ENCODE data around the gene UNC13D.

UNC13D gene

DNA sequence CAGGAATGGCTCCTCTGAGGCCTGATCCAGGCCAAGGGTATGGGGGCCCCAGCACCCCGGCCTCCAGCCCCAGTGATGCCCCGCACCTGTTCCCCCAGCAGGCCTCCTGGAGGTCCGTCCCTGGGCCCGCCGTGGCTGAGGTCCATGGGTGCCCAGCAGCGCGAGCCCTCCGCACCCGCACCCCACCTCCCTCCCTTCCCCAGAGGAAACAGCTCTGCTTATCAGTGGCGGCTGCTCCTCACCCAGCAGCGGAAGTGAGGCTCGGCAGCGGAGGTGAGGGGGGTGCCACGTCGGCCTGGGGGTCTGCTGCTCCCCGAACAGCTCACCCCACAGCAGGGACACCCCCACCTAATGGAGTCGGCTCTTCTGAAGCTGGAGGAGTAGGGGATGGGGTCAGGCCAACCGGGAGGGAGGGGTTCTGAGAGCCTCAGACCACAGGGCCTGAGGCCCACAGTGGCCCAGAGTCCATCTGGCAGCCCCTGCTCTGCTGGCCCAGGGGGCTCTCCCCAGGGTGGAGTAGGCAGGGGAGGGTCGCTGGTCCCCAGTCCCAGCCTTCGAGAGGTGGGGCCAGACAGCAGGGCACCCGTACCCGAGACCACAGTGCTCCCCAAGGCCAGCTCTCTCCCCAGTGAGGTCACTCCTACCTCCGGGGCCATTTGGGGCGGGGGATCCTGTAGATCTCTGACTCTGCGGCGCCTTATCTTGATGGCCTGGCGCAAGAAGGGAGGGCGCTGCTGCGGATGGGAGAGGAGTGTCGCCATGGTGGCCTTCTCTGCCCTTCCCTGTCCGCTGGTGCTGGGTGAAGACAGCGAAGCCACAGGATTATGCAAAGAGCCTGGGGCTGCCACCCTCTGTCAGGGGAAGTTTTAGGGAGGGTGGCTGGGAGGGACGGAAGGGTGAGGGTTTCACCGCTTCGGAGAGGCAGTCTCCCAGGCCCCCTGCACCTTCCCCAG lies at the start of gene UNC13D:
Gene UNC13D, minus strand, starts transcription at position 828 of the 953 bp plus-strand sequence. Its CDS starts 67 bp downstream, at position 761.
- Mint-ChIP-seq H3K4me1 (peaks cover 18% of the 10 kb centered on the region), H3K4me3 (no peak within 1 kb of the TSS), H3K9me3 (no peaks in the 10 kb centered on the region), H3K27ac (peak within 1 kb of the TSS in 2 of 3 experiments; percentile 69 to 79), H3K27me3 (ENCODE audit: low read depth) (no peaks in the 10 kb centered on the region), H3K36me3 (ENCODE audit: low read depth) (peaks cover 24% of the 10 kb centered on the region)
- TF ChIP-seq, protein P1, sequence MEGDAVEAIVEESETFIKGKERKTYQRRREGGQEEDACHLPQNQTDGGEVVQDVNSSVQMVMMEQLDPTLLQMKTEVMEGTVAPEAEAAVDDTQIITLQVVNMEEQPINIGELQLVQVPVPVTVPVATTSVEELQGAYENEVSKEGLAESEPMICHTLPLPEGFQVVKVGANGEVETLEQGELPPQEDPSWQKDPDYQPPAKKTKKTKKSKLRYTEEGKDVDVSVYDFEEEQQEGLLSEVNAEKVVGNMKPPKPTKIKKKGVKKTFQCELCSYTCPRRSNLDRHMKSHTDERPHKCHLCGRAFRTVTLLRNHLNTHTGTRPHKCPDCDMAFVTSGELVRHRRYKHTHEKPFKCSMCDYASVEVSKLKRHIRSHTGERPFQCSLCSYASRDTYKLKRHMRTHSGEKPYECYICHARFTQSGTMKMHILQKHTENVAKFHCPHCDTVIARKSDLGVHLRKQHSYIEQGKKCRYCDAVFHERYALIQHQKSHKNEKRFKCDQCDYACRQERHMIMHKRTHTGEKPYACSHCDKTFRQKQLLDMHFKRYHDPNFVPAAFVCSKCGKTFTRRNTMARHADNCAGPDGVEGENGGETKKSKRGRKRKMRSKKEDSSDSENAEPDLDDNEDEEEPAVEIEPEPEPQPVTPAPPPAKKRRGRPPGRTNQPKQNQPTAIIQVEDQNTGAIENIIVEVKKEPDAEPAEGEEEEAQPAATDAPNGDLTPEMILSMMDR (IDR thresholded peaks at IDR 0.05; ENCODE audit: unreplicated experiment in 3 of 3) = no peak

DNA sequence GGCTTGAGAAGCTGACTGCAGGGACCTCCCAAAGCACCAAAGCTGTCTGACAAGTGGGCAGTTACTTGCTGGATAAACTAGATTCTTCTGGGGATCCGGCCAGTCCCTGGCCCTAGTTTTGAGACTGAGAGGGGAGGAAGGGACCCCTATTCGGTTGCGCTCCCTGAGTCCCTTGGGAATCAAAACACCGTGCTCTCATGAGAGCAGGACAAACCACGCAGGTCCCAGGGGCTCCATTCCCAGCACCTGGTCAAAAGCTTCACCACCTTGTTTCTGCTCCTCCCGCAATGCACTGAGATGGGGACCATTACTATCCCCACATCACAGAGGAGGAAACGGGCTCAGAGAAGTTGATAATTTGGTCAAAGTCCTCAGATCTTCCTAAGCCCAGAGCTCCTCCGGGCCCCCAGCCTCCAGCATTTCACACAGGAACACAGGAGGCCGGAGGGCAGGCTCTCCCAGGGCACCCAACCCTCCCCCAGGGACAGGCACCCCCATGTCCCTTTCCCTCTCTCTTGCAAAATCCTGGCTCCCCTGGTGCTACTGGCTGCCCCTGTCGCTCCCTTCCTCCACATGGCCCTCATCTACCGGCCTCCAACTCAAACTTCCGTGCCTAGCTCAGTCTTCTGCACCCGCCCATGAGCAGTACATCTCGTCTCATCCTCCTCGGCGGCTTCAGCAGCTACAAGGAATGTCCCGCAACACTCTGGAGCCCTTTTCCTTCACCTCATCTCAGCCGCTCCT lies 49.3 kb upstream of the UNC13D start:
- Mint-ChIP-seq H3K27me3 (ENCODE audit: low read depth) (no peaks in the 10 kb centered on the region), H3K4me3 (peak overlapping the region; percentile 68 to 77 (median 72)), H3K4me1 (peaks cover 23% of the 10 kb centered on the region), H3K36me3 (ENCODE audit: low read depth) (peaks cover 10% of the 10 kb centered on the region), H3K9me3 (no peaks in the 10 kb centered on the region), H3K27ac (peak overlapping the region in 2 of 3 experiments; percentile 8 to 32)
- TF ChIP-seq, protein P1 (IDR thresholded peaks at IDR 0.05; ENCODE audit: unreplicated experiment in 3 of 3) = no peak

GRCh38 chr17:75892556-75893224 lies 48.5 kb upstream of the UNC13D start:
- TF ChIP-seq, protein P1 (IDR thresholded peaks at IDR 0.05; ENCODE audit: unreplicated experiment in 3 of 3) = no peak
- Mint-ChIP-seq H3K27me3 (ENCODE audit: low read depth) (no peaks in the 10 kb centered on the region), H3K36me3 (ENCODE audit: low read depth) (peaks cover 10% of the 10 kb centered on the region), H3K4me3 (peak overlapping the region in 1 of 3 experiments; percentile 16), H3K27ac (no peak overlapping the region), H3K4me1 (peaks cover 23% of the 10 kb centered on the region), H3K9me3 (no peaks in the 10 kb centered on the region)

DNA sequence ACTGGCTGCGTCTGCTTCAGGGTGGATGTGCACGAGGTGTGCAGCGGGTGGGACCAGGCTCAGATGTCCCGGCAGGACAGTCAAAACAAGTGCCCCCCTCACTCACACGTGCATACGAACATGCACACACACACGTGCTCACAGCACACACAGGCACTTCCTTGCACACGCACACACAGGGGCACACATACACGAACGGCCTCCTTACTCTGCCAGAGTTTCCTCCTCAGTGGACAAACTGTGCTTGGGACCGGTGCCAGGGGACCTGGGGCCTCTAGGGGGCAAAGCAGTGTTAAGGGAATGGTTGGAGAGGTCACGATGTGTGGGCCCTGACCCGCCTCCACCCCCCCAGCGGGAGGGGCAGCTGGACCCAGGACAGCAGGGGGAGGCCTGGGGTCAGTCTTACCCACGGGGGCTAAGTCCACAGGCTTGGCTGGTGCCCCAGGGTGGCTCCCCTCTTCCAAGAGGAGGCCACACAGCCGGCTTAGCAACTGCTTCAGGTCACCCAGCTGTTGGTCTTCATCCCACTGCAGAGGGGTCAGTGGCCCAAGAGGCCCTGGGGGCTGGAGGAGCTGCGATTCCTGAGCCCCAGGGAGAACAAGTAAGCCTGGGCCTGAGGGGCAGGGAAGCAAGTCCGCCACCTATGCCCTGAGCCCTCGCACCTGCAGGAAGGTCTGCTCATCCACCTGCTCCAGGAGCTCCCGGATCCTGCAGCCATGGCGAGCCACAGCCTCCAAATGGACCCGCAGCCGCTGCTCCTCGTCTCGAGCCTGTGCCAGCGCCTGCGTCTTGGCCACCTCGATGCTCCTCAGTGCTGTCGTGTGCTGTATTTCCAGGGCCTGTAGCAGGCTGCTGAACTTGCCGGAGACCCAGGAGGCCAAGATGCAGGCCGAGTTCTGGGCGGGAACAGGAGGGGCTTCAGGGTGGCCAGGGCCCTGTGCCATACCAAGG lies 47.7 kb upstream of the UNC13D start:
- TF ChIP-seq, protein P1 (IDR thresholded peaks at IDR 0.05; ENCODE audit: unreplicated experiment in 3 of 3) = no peak
- Mint-ChIP-seq H3K27me3 (ENCODE audit: low read depth) (peaks cover 3% of the 10 kb centered on the region), H3K4me1 (peaks cover 18% of the 10 kb centered on the region), H3K27ac (no peak overlapping the region), H3K4me3 (no peak overlapping the region), H3K36me3 (ENCODE audit: low read depth) (peaks cover 10% of the 10 kb centered on the region), H3K9me3 (no peaks in the 10 kb centered on the region)

DNA sequence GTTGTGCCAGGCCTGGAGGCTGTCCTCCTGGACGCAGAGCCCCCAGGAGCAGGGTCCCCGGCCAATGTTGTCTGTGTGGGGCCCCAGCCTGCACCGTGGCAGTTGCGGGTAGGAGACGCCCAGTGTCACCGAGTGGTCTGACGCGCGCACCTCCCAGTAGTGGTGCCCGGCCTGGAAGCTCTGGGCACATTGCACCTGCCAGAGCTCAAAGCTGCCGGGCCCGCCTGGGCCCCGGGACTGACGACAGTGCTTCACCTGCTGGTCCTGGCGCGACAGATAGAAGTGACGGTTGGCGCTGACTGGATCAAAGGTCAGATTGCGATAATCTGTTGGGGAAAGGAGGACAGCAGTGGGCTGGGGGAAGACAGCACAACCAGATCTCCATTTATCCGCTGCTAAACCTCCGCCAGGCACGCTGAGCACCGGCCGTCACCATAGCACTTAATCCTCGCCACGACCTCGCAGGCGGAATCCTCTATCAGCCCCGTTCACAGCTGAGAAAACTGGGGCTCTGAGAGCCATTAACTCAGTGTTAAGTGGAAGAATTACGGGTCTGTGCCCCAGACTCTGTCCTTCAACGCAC lies 46.9 kb upstream of the UNC13D start:
- H3K27ac Mint-ChIP-seq = no peak overlapping the region
- no peaks in the 10 kb centered on the region for H3K9me3 Mint-ChIP-seq
- H3K4me3 Mint-ChIP-seq = no peak overlapping the region
- H3K27me3 Mint-ChIP-seq (ENCODE audit: low read depth) = peaks cover 3% of the 10 kb centered on the region
- H3K36me3 Mint-ChIP-seq (ENCODE audit: low read depth) = peaks cover 10% of the 10 kb centered on the region
- TF ChIP-seq, protein P1 (IDR thresholded peaks at IDR 0.05; ENCODE audit: unreplicated experiment in 3 of 3) = no peak
- peaks cover 18% of the 10 kb centered on the region for H3K4me1 Mint-ChIP-seq

Measured in nephron (organoid).